NCI-H2196 (cell line): Measurements from ENCODE around the gene SLC35D1.
"Not testable (repeated sequence)": the region's sequence is repeated elsewhere in the genome, so short reads cannot be mapped to it uniquely, and the experiment has no call there.

ENCODE experiments used
- DNase-seq: peaks from one replicate; lab custom pipeline; 2025; ENCODE audit not compliant: unreplicated experiment; lab: John Stamatoyannopoulos, UW

Gene SLC35D1

GRCh38 chr1:67053785-67054772 lies at the start of gene SLC35D1:
Gene SLC35D1 (minus strand): TSS chr1:67054148. CDS start chr1:67054013, 135 bp downstream.
- DNase-seq: peak; percentile 64

GRCh38 chr1:67103548-67103947 lies 49.6 kb upstream of the SLC35D1 start:
- no peak for DNase-seq

GRCh38 chr1:67100833-67101232 lies 46.9 kb upstream of the SLC35D1 start:
- DNase-seq: no peak

GRCh38 chr1:67097305-67097704 lies 43.4 kb upstream of the SLC35D1 start:
- no peak for DNase-seq

DNA sequence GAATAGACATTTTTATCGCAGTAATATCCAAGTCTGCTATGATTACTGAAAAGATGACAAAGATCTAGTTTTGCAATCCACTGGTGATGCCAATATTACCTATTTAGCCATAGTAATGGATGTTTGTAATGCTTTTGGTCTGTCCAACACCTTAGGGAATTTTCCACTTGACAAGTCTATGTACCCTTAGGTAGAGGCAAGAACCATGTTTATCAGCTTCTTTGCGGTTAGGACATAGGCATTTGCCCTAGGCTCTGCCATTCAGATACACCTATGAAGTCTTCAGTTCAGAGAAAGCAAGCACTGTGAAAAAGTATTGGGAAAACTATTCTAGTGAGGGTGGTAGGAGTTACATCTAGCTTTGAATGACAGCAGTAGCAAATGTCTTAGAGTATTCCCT lies 40.2 kb upstream of the SLC35D1 start:
- DNase-seq: no peak

DNA sequence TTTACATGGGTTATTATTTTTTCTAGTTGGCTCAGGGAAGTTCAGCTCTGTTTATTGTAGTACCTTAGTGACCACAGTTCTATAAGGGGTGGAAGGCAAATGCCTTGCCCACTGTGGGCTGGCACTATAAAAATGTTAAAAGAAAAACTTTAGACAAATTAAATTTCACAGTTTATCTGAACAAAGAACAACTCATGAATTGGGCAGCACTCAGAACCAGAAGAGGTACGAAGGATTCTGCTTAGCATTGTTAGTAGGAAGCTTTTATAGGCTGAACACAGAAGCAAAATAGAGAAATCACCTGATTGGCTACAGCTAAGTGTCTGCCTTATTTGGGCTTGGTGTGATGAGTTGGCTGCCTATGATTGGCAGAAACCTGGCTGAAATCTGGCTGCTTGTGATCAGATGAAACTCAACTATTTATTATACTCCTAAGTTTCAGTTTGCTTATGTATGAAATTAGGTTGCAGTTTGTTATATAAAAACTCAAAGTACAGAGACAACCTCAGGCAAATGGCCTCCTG lies 35.8 kb upstream of the SLC35D1 start:
- no peak for DNase-seq

DNA sequence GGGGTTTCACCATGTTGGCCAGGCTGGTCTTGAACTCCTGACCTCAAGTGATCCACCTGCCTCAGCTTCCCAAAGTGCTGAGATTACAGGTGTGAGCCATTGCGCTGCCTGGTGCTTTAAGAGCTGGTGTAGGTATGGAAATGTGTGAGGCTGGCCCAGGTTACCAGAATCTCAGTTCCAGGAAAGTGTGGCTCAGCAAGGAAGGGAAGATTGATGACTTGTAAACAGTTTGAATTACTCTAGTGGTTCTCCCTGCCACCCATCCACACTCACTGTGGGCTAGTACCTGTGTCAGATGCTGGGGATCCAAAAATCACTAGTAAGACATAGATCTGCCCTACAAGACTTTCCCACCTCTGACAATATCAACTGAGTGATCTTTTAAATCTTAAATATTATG lies 34.5 kb upstream of the SLC35D1 start:
- DNase-seq: no peak

DNA sequence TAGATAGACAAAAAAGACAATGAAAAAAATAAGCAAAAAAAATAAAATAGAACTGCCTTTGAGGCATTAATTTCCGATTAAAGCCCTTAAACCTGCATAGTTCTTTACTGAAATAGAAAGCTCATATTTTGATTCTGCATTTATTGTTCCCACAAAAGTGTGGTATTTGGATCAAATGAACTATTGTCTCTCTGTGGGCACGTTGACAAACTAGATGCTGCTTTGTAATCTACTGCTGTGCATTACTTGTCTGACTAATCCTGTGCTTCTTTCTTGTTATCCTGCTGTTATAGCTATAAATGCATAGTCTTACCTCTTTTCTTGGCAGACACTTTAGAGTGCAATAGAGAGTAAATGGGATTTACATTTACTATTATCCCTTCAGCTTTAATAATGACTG lies 31.4 kb upstream of the SLC35D1 start:
- no peak for DNase-seq

GRCh38 chr1:67084765-67085318 lies 30.9 kb upstream of the SLC35D1 start:
- no peak for DNase-seq

- DNase-seq: no peak
Observed at GRCh38 chr1:67078291-67078690, 24.3 kb upstream of the SLC35D1 start.

DNA sequence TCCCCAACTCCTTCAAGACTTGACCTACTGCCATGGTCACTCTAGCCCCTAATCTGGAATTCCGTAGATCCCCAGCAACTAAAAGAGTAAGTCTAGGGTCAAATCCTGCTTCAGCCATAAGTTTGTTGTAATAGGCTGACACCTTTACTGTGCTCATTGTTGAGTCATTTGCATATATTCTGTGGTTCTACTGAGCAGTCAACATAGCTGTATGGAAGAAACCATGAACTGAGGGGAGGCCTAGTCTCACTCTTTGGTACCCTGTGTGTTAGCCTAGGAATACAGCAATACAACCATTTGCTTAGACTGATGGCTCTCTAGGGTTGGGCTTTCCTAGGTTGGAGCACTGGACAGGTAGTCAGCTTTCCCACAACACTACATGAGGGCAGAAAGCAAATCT lies 23.6 kb upstream of the SLC35D1 start:
- DNase-seq: no peak

DNA sequence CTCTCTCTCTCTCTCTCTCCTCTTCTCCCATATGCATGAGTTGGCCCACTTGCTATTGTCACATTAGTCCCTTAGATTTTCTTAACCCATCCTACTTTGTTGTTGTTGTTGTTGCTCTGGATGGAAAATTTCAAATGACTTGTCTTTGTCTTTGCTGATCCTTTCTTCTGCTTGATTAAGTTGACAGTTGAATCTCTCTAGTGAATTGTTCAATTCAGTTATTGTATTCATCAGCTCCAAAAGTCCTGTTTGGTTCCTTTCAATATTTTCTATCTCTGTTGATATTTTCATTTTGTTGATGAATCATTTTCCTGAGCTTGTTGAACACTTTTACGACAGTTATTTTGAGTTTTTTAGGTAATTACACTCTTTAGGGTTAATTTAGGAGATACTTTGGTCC lies 18.8 kb upstream of the SLC35D1 start:
- no peak for DNase-seq

DNA sequence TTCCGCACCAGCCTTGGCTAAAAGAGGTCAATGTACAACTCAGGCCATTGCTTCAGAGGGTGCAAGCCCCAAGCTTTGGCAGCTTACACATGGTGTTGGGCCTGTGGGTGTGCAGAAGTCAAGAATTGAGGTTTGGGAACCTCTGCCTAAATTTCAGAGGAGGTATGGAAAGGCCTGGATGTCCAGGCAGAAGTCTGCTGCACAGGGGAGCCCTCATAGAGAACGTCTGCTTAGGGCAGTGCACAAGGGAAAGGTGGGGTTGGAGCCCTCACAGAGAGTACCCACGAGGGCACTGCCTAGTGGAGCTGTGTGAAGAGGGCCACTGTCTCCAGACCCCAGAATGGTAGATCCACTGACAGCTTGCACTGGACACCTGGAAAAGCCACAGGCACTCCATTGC lies 13.7 kb upstream of the SLC35D1 start:
- DNase-seq: not testable (repeated sequence)

DNA sequence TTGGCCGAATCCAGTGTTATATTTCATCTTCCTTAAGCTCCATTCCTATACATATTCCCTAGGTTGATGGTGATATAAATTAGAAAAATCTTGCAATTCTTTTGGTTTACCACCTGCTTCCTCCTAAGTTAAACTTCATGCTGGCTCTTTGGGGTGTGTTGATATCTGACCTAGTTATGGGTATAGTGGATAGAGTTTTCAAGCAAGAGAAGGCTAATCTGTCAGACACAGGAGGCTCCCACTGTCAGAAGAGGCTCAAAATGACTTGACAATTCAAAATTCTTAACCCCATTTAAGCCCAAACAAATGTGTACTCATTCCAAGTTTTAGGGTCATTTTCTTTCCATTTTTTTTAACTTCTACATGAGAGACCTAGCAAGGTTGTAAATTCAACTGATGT lies 8.5 kb upstream of the SLC35D1 start:
- no peak for DNase-seq

DNA sequence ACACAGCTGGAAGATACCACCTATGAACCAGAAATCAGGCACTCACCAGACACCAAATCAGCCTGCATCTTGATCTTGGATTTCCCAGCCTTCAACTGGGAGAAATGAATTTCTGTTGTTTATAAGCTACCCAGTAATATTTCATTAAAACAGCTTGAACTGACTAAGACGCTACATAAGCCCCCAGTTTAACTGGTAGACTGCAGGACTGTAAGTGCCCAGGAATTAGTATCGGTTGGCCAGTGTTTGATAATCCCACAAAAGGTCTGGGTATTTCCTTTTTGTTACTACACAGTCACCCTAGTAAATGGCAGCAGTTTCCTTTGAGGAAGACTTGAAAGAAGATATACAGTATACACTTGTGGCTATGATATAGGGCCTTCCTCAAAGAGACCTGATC lies 7.3 kb upstream of the SLC35D1 start:
- no peak for DNase-seq

GRCh38 chr1:67060811-67061218 lies 6.9 kb upstream of the SLC35D1 start:
- no peak for DNase-seq

GRCh38 chr1:67059346-67059745 lies 5.4 kb upstream of the SLC35D1 start:
- DNase-seq: no peak

- no peak for DNase-seq
Observed at GRCh38 chr1:67058761-67059160, 4.8 kb upstream of the SLC35D1 start.

GRCh38 chr1:67058242-67058641 lies 4.3 kb upstream of the SLC35D1 start:
- DNase-seq: no peak

DNA sequence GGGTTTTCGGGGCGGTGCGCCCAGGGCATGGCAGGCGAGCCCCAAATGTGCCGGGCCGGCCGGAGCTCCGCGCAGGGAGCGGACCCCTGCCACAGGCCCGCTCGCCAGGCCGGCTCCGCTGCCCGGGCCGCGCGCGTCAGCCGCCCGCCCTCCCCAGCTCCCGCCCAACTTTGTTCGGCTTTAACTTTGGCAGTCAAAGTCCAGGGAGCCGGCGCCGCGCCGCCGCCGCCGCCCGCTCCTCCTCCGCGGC lies 488 bp downstream of the SLC35D1 start:
- DNase-seq: peak; percentile 63

DNA sequence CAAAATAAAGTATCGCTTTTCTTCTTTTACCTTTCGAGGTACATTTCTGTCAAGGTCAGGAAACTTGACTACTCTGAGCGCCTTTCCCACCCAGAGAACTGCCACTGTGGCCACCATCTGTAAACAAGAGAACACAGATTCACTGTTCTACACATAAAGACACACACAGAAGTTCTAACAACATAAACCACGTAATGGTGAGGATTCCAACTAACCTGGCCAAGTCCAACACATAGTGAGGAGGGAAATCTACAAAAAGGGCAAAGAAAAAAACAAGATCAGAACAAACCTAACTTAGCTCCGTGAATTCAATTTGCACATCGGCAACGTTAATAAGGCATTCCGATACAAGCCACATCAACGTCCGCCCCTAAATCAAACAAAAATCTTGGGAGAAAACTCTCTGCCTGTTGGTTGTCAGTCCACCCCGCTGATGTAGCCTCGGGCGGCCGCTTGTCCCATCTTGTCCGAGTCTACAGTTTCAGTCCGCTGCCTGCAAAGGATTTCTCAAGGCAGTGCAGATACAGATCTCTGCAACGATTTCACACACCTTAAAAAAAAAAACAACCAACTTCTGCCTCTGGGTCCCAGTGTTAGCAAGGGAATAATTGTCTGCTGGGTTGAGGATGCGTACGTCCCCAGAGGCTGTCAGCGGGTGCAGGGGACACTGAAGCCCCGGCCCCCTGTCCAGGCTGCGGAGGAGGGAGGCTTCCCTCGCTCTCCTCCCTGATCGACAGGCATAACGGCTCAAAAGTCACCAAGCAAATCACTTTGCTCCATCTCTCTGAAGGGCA lies 1.0 kb downstream of the SLC35D1 start:
- no peak for DNase-seq

GRCh38 chr1:67051196-67051595 lies 2.8 kb downstream of the SLC35D1 start:
- no peak for DNase-seq
